SK-N-SH (cell line): Measurements from ENCODE around the gene INPP5K. TPM values are rescaled to one million over a fixed set of nuclear protein-coding genes. Genes with fewer than 3 reads are reported as not detected.

Experiments
- CTCF ChIA-PET: fragments of 300-600, 350-600 bp; formaldehyde crosslinking; extraction: SDS; loops from one replicate; lab custom pipeline; 2021; lab: Yijun Ruan, JAX
- POLR2A ChIA-PET: fragments of 350-600 bp; sonication (Branson Sonifier 250); formaldehyde crosslinking; extraction: SDS; loops from one replicate; lab custom pipeline; 2020; ENCODE audit warnings: antibody characterized with exemption, inconsistent platforms; lab: Yijun Ruan, JAX
- DNase-seq: peaks from one replicate; pipeline ENCODE4 v3.0.0; 2012
- H2AFZ ChIP-seq: fragments of 200-600 bp; sonication (generic); 2 replicates; pipeline ENCODE4 v1.8.1; 2016; ENCODE audit warnings: antibody characterized with exemption, mild to moderate bottlenecking, low read depth
- H3F3A ChIP-seq: fragments of 200-600 bp; sonication (generic); replicated peaks from 2 replicates; pipeline ENCODE3; 2016; ENCODE audit warnings: antibody characterized with exemption, mild to moderate bottlenecking; ENCODE audit not compliant: insufficient read depth
- H3K27ac ChIP-seq, 2 experiments: fragments of 200-500 bp in 1 of 2; fragments of 200-600 bp in 1 of 2; sonication (Bioruptor generic) in 1 of 2; sonication (generic), shearing (Covaris generic) in 1 of 2; 2 replicates each; pipeline versions ENCODE4 v1.5.1 to v1.6.1; 2014 to 2016; ENCODE audit warnings: low read depth in 2 of 2, inconsistent platforms in 1 of 2, low read length in 1 of 2, mild to moderate bottlenecking in 1 of 2, mixed read lengths in 1 of 2
- H3K27me3 ChIP-seq: fragments of 200-600 bp; sonication (generic), shearing (Covaris generic); 2 replicates; pipeline ENCODE4 v1.6.1; 2016; ENCODE audit warnings: mixed run types; ENCODE audit not compliant: insufficient read depth
- H3K36me3 ChIP-seq, 2 experiments: fragments of 200-500 bp in 1 of 2; fragments of 200-600 bp in 1 of 2; sonication (Bioruptor generic) in 1 of 2; sonication (generic) in 1 of 2; replicated peaks in 1 of 2; 2 replicates each; pipeline versions ENCODE3 to v1.5.1; 2014 to 2016; ENCODE audit warnings: low read length in 1 of 2, mild to moderate bottlenecking in 1 of 2; ENCODE audit not compliant: insufficient read depth in 2 of 2, control insufficient read depth in 1 of 2
- H3K4me1 ChIP-seq, 2 experiments: fragments of 200-500 bp in 1 of 2; fragments of 200-600 bp in 1 of 2; sonication (Bioruptor generic) in 1 of 2; sonication (generic), shearing (Covaris generic) in 1 of 2; 2 replicates each; pipeline versions ENCODE4 v1.5.1 to v1.6.1; 2014 to 2016; ENCODE audit warnings: low read depth in 1 of 2, low read length in 1 of 2, mixed run types in 1 of 2; ENCODE audit not compliant: insufficient read depth in 2 of 2, control insufficient read depth in 1 of 2
- H3K4me2 ChIP-seq: fragments of 200-600 bp; sonication (generic), shearing (Covaris generic); 2 replicates; pipeline ENCODE4 v1.6.1; 2017; ENCODE audit warnings: mixed run types
- H3K4me3 ChIP-seq, 2 experiments: fragments of 200-500 bp in 1 of 2; fragments of 200-600 bp in 1 of 2; sonication (Bioruptor generic) in 1 of 2; sonication (generic), shearing (Covaris generic) in 1 of 2; 2 replicates each; pipeline versions ENCODE4 v1.5.1 to v1.8.1; 2014 to 2016; ENCODE audit warnings: low read depth in 2 of 2, inconsistent platforms in 1 of 2, low read length in 1 of 2, mild to moderate bottlenecking in 1 of 2, mixed read lengths in 1 of 2, moderate library complexity in 1 of 2
- H3K79me2 ChIP-seq: fragments of 200-600 bp; sonication (generic); 2 replicates; pipeline ENCODE4 v1.8.1; 2017; ENCODE audit warnings: mild to moderate bottlenecking; ENCODE audit not compliant: insufficient read depth
- H3K9ac ChIP-seq: fragments of 200-600 bp; sonication (generic); 2 replicates; pipeline ENCODE4 v1.6.1; 2017; ENCODE audit warnings: mixed run types
- H3K9me2 ChIP-seq: fragments of 200-600 bp; sonication (generic); 2 replicates; pipeline ENCODE4 v1.6.1; 2017; ENCODE audit warnings: mixed run types
- H3K9me3 ChIP-seq: fragments of 200-600 bp; sonication (generic); 2 replicates; pipeline ENCODE4 v1.6.1; 2017; ENCODE audit warnings: mixed run types, mild to moderate bottlenecking, moderate library complexity
- H4K20me1 ChIP-seq: fragments of 200-600 bp; sonication (generic); 2 replicates; pipeline ENCODE4 v1.6.1; 2017; ENCODE audit warnings: mild to moderate bottlenecking, mixed run types; ENCODE audit not compliant: insufficient read depth
- EP300 ChIP-seq, 2 experiments: IDR thresholded peaks; 2 replicates each; pipeline versions ENCODE4 v1.4.0 to v1.6.1; 2012; ENCODE audit warnings: borderline replicate concordance in 1 of 2, low read depth in 1 of 2, low read length in 1 of 2
- FOSL2 ChIP-seq: IDR thresholded peaks from 2 replicates; pipeline ENCODE4 v1.4.0; 2012; ENCODE audit warnings: low read depth, mild to moderate bottlenecking, moderate library complexity, borderline replicate concordance
- FOXM1 ChIP-seq: IDR thresholded peaks from 2 replicates; pipeline ENCODE4 v1.4.0; 2012; ENCODE audit warnings: low read depth, mild to moderate bottlenecking
- JUND ChIP-seq: IDR thresholded peaks from 2 replicates; pipeline ENCODE4 v1.4.0; 2012
- MAX ChIP-seq: IDR thresholded peaks from 2 replicates; pipeline ENCODE4 v1.4.0; 2012; ENCODE audit warnings: low read depth
- NFIC ChIP-seq: IDR thresholded peaks from 2 replicates; pipeline ENCODE4 v1.4.0; 2012; ENCODE audit warnings: borderline replicate concordance
- PBX3 ChIP-seq: IDR thresholded peaks from 2 replicates; pipeline ENCODE4; 2012
- RAD21 ChIP-seq: IDR thresholded peaks from 2 replicates; pipeline ENCODE4 v1.6.1; 2012; ENCODE audit warnings: mild to moderate bottlenecking, low read length
- RFX5 ChIP-seq: IDR thresholded peaks from 2 replicates; pipeline ENCODE4 v1.6.1; 2012; ENCODE audit warnings: mild to moderate bottlenecking, improper control_type of control experiment, low read length
- RXRA ChIP-seq: IDR thresholded peaks from 2 replicates; pipeline ENCODE4 v1.4.0; 2012; ENCODE audit warnings: low read depth, mild to moderate bottlenecking, borderline replicate concordance
- SIN3A ChIP-seq: IDR thresholded peaks from 2 replicates; pipeline ENCODE4 v1.6.1; 2012; ENCODE audit warnings: low read depth, mild to moderate bottlenecking, low read length, moderate library complexity, borderline replicate concordance
- SMC3 ChIP-seq: IDR thresholded peaks from 2 replicates; pipeline ENCODE4 v1.6.1; 2012; ENCODE audit warnings: low read depth, low read length, improper control_type of control experiment
- TAF1 ChIP-seq: IDR thresholded peaks from 2 replicates; pipeline ENCODE4 v1.6.1; 2012; ENCODE audit warnings: low read depth, mild to moderate bottlenecking, low read length, moderate library complexity, borderline replicate concordance
- TCF12 ChIP-seq: IDR thresholded peaks from 2 replicates; pipeline ENCODE4 v1.4.0; 2012
- TEAD4 ChIP-seq: IDR thresholded peaks from 2 replicates; pipeline ENCODE4 v1.4.0; 2012; ENCODE audit warnings: mild to moderate bottlenecking, borderline replicate concordance; ENCODE audit not compliant: insufficient read depth
- USF1 ChIP-seq: IDR thresholded peaks from 2 replicates; pipeline ENCODE4 v1.4.0; 2012; ENCODE audit warnings: low read depth, borderline replicate concordance
- YY1 ChIP-seq: IDR thresholded peaks from 2 replicates; pipeline ENCODE4 v1.4.0; 2012; ENCODE audit warnings: low read depth, mild to moderate bottlenecking
- ZBTB33 ChIP-seq: IDR thresholded peaks from 2 replicates; pipeline ENCODE4 v1.4.0; 2012; ENCODE audit warnings: low read depth, borderline replicate concordance
- WGBS: methylation state at CpG from one replicate; pipeline ENCODE4 v1.1.6; 2017; ENCODE audit warnings: low lambda C conversion rate; 5-methylcytosine and 5-hydroxymethylcytosine counted together
- polyA plus RNA-seq, 3 experiments: library from polyadenylated mRNA; depleted of rRNA; stranded (reverse); fragments of >200 nt; gene quantifications; 2 replicates each; pipeline ENCODE4 v1.2.3, GENCODE V29; 2012

INPP5K gene
- polyA plus RNA-seq, 1 of the 3 experiments (the other 2 are of a cell fraction) = 26.2 TPM

- Histone ChIP-seq H3K36me3 (peaks cover 0 to 12% of the 10 kb centered on the region in 2 experiments), H3K27me3 (no peaks in the 10 kb centered on the region), H3K9me2 (no peaks in the 10 kb centered on the region), H3K4me3 (no peak overlapping the region), H3K79me2 (no peaks in the 10 kb centered on the region), H3K4me1 (peaks cover 6 to 17% of the 10 kb centered on the region in 2 experiments; a peak in 3 of 4 replicates), H3K9ac (no peak overlapping the region), H3K9me3 (no peaks in the 10 kb centered on the region), H3F3A (peaks cover 13% of the 10 kb centered on the region), H2AFZ (no peak overlapping the region), H4K20me1 (no peaks in the 10 kb centered on the region), H3K4me2 (no peak overlapping the region), H3K27ac (no peak overlapping the region)
- CTCF ChIA-PET = interaction anchor here (0.9 to 1.9 kb wide), 2 partner anchors 9 to 132 kb away, joined by 3 to 5 read pairs; no protein-coding TSS in a partner anchor
- WGBS = 92% methylated on average over 13 of the region's 14 CpGs
- DNase-seq = no peak
- POLR2A ChIA-PET = interaction anchor here (3.2 kb wide), 1 partner anchor 20 kb away, joined by 14 read pairs; the partner anchor contains the start of gene INPP5K
- no peak for TF ChIP-seq MAX
- TF ChIP-seq YY1 = no peak
- TF ChIP-seq RFX5 = no peak
- no peak for TF ChIP-seq TEAD4
- no peak for TF ChIP-seq USF1
- no peak for TF ChIP-seq SMC3
- no peak for TF ChIP-seq TCF12
- no peak for TF ChIP-seq JUND
- TF ChIP-seq NFIC = no peak
- TF ChIP-seq RAD21 = no peak
- no peak for TF ChIP-seq SIN3A
- TF ChIP-seq TAF1 = no peak
- no peak for TF ChIP-seq FOSL2
- TF ChIP-seq ZBTB33 = no peak
- TF ChIP-seq RXRA = no peak
- TF ChIP-seq EP300 (IDR thresholded peaks at IDR 0.05; ENCODE audit: borderline replicate concordance in 1 of 2, low read depth in 1 of 2, low read length in 1 of 2) = no peak
- no peak for TF ChIP-seq PBX3
- TF ChIP-seq FOXM1 = no peak
These were observed 19.5 kb downstream of the INPP5K start for GRCh38 chr17:1496869-1497268.
